ENCODE data around the gene UVRAG. TPM values are rescaled to one million over a fixed set of nuclear protein-coding genes. Genes with fewer than 3 reads are reported as not detected.

The UVRAG gene
- total RNA-seq, 1 donor from 2014 or later: 14.7 TPM

GRCh38 chr11:76094740-76095139 is 279.7 kb downstream of the UVRAG start:
- Histone ChIP-seq H3K27ac (no peak overlapping the region), H3K4me1 (no peaks in the 10 kb centered on the region), H3K9me3 (peaks cover 6% of the 10 kb centered on the region), H3K4me3 (no peak overlapping the region), H3K27me3 (no peaks in the 10 kb centered on the region), H3K36me3 (no peaks in the 10 kb centered on the region)
- intact Hi-C loops (cut with DNase I): no loop called here
- TF ChIP-seq CTCF (IDR thresholded peaks at IDR 0.05) (no peak), POLR2AphosphoS5 (IDR thresholded peaks at IDR 0.05; ENCODE audit: insufficient read depth in 1 of 2, low read depth in 1 of 2) (peak in 1 of 2 donors; percentile 28), POLR2A (IDR thresholded peaks at IDR 0.05) (no peak)
- DNase-seq (ENCODE audit: extremely low spot score in 2 of 2): no peak

- Histone ChIP-seq H3K4me1 (no peaks in the 10 kb centered on the region), H3K9me3 (peaks cover 2% of the 10 kb centered on the region), H3K27ac (no peak overlapping the region), H3K4me3 (no peak overlapping the region), H3K36me3 (no peaks in the 10 kb centered on the region), H3K27me3 (no peaks in the 10 kb centered on the region)
- intact Hi-C loops (cut with DNase I): no loop called here
- DNase-seq (ENCODE audit: extremely low spot score in 2 of 2): no peak
- no peak for TF ChIP-seq POLR2AphosphoS5 (IDR thresholded peaks at IDR 0.05; ENCODE audit: insufficient read depth in 1 of 2, low read depth in 1 of 2)
- no peak for TF ChIP-seq CTCF (IDR thresholded peaks at IDR 0.05)
- TF ChIP-seq POLR2A (IDR thresholded peaks at IDR 0.05): no peak
Measured at GRCh38 chr11:76095891-76096290, 280.9 kb downstream of the UVRAG start.

- Histone ChIP-seq H3K27me3 (no peaks in the 10 kb centered on the region), H3K9me3 (no peaks in the 10 kb centered on the region), H3K4me1 (no peaks in the 10 kb centered on the region), H3K27ac (no peak overlapping the region), H3K4me3 (no peak overlapping the region), H3K36me3 (no peaks in the 10 kb centered on the region)
- no peak for DNase-seq (ENCODE audit: extremely low spot score in 2 of 2)
- intact Hi-C loops (cut with DNase I): no loop called here
- TF ChIP-seq POLR2A (IDR thresholded peaks at IDR 0.05): no peak
- TF ChIP-seq POLR2AphosphoS5 (IDR thresholded peaks at IDR 0.05; ENCODE audit: insufficient read depth in 1 of 2, low read depth in 1 of 2): no peak
- no peak for TF ChIP-seq CTCF (IDR thresholded peaks at IDR 0.05)
Measured at GRCh38 chr11:76096552-76096951, 281.5 kb downstream of the UVRAG start.

GRCh38 chr11:76102802-76103201 is 287.8 kb downstream of the UVRAG start:
- Histone ChIP-seq H3K27me3 (no peaks in the 10 kb centered on the region), H3K36me3 (no peaks in the 10 kb centered on the region), H3K27ac (no peak overlapping the region), H3K9me3 (no peaks in the 10 kb centered on the region), H3K4me1 (peaks cover 8% of the 10 kb centered on the region), H3K4me3 (no peak overlapping the region)
- intact Hi-C loops (cut with DNase I): no loop called here
- TF ChIP-seq CTCF (IDR thresholded peaks at IDR 0.05) (no peak), POLR2A (IDR thresholded peaks at IDR 0.05) (no peak), POLR2AphosphoS5 (IDR thresholded peaks at IDR 0.05; ENCODE audit: insufficient read depth in 1 of 2, low read depth in 1 of 2) (no peak)
- DNase-seq (ENCODE audit: extremely low spot score in 2 of 2): no peak

GRCh38 chr11:76103460-76103859 is 288.4 kb downstream of the UVRAG start:
- Histone ChIP-seq H3K9me3 (no peaks in the 10 kb centered on the region), H3K27ac (no peak overlapping the region), H3K27me3 (no peaks in the 10 kb centered on the region), H3K4me1 (peaks cover 8% of the 10 kb centered on the region), H3K36me3 (no peaks in the 10 kb centered on the region), H3K4me3 (no peak overlapping the region)
- intact Hi-C loops (cut with DNase I): no loop called here
- no peak for DNase-seq (ENCODE audit: extremely low spot score in 2 of 2)
- TF ChIP-seq CTCF (IDR thresholded peaks at IDR 0.05) (no peak), POLR2AphosphoS5 (IDR thresholded peaks at IDR 0.05; ENCODE audit: insufficient read depth in 1 of 2, low read depth in 1 of 2) (no peak), POLR2A (IDR thresholded peaks at IDR 0.05) (no peak)
